Keratinocyte (primary cell): ENCODE measurements around the gene AOPEP.

ENCODE experiments used
- EZH2 ChIP-seq: IDR thresholded peaks from one replicate; pipeline ENCODE4 v1.6.1; 2012; ENCODE audit warnings: inconsistent platforms, mild to moderate bottlenecking, low read length, moderate library complexity
- TF ChIP-seq, protein P1 (sequence below), 3 experiments: IDR thresholded peaks in 1 of 3; conservative IDR thresholded peaks in 1 of 3; optimal IDR thresholded peaks in 1 of 3; 2 replicates in 2 of 3; 3 replicates in 1 of 3; pipeline versions ENCODE3 to v1.5.1; 2011; ENCODE audit warnings: low read length in 3 of 3, mild to moderate bottlenecking in 3 of 3, moderate library complexity in 2 of 3, control low read depth in 1 of 3, inconsistent platforms in 1 of 3; ENCODE audit not compliant: insufficient read depth in 2 of 3; ENCODE audit errors: extremely low read depth in 1 of 3

DNA sequence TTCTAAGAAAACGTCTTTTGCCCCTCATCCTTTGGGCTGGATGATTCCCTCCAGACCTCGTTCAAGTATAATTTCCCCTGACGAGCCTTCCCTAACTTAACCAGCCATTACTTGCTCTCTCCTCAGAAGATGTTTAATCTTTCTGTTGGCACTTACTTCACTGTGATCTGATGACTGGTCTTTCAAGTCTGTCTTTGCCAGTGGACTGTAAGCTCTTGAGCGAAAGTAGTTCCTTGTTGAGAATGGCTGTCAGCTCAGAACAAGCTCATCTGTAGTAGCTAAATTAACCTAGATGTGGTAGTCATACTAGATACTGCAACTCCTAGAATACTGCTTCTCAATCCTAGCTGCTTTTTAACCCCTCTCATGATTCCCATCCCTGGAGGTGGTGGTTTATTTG is 125.0 kb downstream of the AOPEP start:
- no peak for TF ChIP-seq EZH2
- TF ChIP-seq, protein P1, sequence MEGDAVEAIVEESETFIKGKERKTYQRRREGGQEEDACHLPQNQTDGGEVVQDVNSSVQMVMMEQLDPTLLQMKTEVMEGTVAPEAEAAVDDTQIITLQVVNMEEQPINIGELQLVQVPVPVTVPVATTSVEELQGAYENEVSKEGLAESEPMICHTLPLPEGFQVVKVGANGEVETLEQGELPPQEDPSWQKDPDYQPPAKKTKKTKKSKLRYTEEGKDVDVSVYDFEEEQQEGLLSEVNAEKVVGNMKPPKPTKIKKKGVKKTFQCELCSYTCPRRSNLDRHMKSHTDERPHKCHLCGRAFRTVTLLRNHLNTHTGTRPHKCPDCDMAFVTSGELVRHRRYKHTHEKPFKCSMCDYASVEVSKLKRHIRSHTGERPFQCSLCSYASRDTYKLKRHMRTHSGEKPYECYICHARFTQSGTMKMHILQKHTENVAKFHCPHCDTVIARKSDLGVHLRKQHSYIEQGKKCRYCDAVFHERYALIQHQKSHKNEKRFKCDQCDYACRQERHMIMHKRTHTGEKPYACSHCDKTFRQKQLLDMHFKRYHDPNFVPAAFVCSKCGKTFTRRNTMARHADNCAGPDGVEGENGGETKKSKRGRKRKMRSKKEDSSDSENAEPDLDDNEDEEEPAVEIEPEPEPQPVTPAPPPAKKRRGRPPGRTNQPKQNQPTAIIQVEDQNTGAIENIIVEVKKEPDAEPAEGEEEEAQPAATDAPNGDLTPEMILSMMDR (optimal IDR thresholded peaks at IDR 0.05 in 1 of 3, IDR thresholded peaks at IDR 0.05 in 1 of 3, conservative IDR thresholded peaks at IDR 0.05 in 1 of 3; ENCODE audit: extremely low read depth in 1 of 3, insufficient read depth in 2 of 3, low read length in 3 of 3): no peak
